ENCODE data around the gene FOXJ3.

DNA sequence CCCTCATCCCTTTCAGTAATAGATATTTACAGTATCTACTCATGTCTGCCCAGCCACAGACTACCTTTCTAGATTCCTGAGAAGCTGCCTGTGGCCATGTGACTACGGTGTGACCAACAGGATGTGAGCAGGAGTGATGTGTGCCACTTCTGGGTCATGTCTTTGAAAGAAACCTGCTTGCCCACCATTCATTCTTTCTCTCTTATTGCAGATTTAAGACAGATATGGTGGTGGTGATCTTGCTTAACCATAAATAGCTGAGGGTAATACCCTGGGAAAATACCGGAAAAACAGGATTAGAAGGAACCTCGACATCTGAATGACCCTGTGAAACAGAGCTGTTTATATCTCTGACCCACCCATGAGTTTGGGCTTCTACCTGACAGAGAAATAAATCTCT is 128.9 kb downstream of the FOXJ3 start:
- TF ChIP-seq ZNF274 (IDR thresholded peaks at IDR 0.05; ENCODE audit: low read depth, low read length) (no peak), YY1 (IDR thresholded peaks at IDR 0.05; ENCODE audit: insufficient read depth, insufficient read length) (no peak), SUZ12 (IDR thresholded peaks at IDR 0.05; ENCODE audit: extremely low read depth, insufficient read depth, insufficient read length) (no peak)
